Measurements from ENCODE around the gene NRN1L.

GRCh38 chr16:67872131-67872630 is 12.5 kb upstream of the NRN1L start:
- no peak for TF ChIP-seq CTCF (IDR thresholded peaks at IDR 0.05; ENCODE audit: low read length)
- no peak for TF ChIP-seq EZH2 (IDR thresholded peaks at IDR 0.05; ENCODE audit: borderline replicate concordance, low read length)

Measured in OCI-LY1 (cell line).